ENCODE measurements around the gene MECR.

- TF ChIP-seq CTCF (IDR thresholded peaks at IDR 0.05; ENCODE audit: low read length) (no peak), EZH2phosphoT487 (IDR thresholded peaks at IDR 0.05; ENCODE audit: low read length) (no peak)
Observed at GRCh38 chr1:29186252-29186651, 44.5 kb downstream of the MECR start.
